ENCODE results near the gene CYP4Z1.
"Not testable (repeated sequence)": the region's sequence is repeated elsewhere in the genome, so short reads cannot be mapped to it uniquely, and the experiment has no call there.

DNA sequence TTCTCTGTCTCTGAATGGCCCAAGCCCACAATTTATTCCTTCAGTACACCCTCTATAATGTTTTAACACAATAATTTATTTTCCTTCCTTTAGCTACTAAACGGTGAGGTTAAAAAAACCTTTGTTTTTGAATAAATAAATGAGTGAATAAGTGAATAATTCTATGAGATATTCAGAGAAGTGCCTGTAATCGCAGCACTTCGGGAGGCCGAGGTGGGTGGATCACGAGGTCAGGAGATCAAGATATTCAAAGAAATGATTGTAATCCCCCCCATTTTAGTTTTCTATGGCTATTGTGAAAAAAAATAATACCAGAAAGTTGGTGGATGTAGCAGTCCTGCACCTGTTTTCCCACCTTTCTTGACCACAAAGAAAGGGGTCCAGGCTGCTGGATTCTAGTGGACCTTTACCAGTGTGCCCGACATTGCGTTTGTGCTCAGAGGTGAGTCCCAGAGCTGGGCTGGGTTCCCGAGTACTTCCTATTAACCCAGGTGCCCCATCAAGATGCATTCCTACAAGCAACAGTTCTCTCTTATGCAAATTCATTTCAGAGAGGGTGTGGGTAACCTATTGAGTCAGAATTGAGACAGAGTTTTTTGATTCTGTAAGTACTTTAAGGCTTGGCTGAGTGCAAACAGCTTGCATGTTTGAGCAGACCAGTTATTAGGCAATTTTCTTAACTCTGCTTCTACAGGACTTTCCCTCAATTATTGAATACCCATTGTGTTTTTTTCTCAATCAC is 62.6 kb downstream of the CYP4Z1 start:
- not testable (repeated sequence) for TF ChIP-seq CTCF (conservative IDR thresholded peaks at IDR 0.05; ENCODE audit: low read length); EZH2phosphoT487 (IDR thresholded peaks at IDR 0.05; ENCODE audit: borderline replicate concordance, low read depth, low read length)

Data from OCI-LY7 (cell line).